ENCODE data around the gene RASEF. TPM values are rescaled to one million over a fixed set of nuclear protein-coding genes. Genes with fewer than 3 reads are reported as not detected.

Gene RASEF
- total RNA-seq, 1 experiment from 2014 or later, result 0.09 TPM

DNA sequence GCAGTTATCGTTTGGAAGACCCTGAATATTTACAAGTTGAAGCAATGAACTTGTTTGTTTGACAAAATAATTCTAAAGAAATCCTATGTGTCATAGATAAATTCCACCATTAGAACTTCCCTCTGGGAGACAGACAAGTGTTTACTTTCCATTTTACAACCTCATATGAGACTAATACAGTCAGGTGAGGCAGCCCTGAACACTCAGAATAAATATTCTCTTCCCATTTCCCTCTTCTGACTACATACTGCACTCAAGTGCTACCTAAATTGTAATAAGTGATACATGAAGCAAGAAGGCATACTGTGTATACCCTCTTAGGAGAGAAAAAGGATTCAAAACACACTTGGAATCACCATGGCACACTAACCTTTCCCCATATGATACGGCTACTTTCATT lies 6.8 kb downstream of the RASEF start:
- Histone ChIP-seq H3K36me3 (ENCODE audit: insufficient read depth, low read length, poor library complexity, severe bottlenecking) (no peaks in the 10 kb centered on the region), H3K4me3 (ENCODE audit: low read depth, low read length, poor library complexity, severe bottlenecking) (no peak overlapping the region), H3K4me1 (ENCODE audit: insufficient read depth, low read length, poor library complexity, severe bottlenecking) (no peaks in the 10 kb centered on the region), H3K27me3 (replicated peaks; ENCODE audit: insufficient read depth, low read depth, low read length, poor library complexity) (peaks cover 25% of the 10 kb centered on the region), H3K27ac (ENCODE audit: low read depth, low read length, poor library complexity, severe bottlenecking) (no peak overlapping the region), H3K9me3 (ENCODE audit: low read depth, low read length, poor library complexity, severe bottlenecking) (no peaks in the 10 kb centered on the region)
- no peak for DNase-seq (ENCODE audit: low spot score)
- POLR2A ChIA-PET (ENCODE audit: low non-redundant PET), result no interaction called here
- no TSS peak for BruUV-seq (replicated peaks)
- CTCF ChIA-PET, result no interaction called here
- intact Hi-C loops (cut with micrococcal nuclease; ENCODE audit: unreplicated experiment), result no loop called here
- TF ChIP-seq, protein P1, sequence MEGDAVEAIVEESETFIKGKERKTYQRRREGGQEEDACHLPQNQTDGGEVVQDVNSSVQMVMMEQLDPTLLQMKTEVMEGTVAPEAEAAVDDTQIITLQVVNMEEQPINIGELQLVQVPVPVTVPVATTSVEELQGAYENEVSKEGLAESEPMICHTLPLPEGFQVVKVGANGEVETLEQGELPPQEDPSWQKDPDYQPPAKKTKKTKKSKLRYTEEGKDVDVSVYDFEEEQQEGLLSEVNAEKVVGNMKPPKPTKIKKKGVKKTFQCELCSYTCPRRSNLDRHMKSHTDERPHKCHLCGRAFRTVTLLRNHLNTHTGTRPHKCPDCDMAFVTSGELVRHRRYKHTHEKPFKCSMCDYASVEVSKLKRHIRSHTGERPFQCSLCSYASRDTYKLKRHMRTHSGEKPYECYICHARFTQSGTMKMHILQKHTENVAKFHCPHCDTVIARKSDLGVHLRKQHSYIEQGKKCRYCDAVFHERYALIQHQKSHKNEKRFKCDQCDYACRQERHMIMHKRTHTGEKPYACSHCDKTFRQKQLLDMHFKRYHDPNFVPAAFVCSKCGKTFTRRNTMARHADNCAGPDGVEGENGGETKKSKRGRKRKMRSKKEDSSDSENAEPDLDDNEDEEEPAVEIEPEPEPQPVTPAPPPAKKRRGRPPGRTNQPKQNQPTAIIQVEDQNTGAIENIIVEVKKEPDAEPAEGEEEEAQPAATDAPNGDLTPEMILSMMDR (conservative IDR thresholded peaks at IDR 0.05; ENCODE audit: low read depth, low read length), result no peak
- no peak for TF ChIP-seq EZH2 (IDR thresholded peaks at IDR 0.05; ENCODE audit: borderline replicate concordance, low read depth, low read length, poor library complexity, severe bottlenecking)

DNA sequence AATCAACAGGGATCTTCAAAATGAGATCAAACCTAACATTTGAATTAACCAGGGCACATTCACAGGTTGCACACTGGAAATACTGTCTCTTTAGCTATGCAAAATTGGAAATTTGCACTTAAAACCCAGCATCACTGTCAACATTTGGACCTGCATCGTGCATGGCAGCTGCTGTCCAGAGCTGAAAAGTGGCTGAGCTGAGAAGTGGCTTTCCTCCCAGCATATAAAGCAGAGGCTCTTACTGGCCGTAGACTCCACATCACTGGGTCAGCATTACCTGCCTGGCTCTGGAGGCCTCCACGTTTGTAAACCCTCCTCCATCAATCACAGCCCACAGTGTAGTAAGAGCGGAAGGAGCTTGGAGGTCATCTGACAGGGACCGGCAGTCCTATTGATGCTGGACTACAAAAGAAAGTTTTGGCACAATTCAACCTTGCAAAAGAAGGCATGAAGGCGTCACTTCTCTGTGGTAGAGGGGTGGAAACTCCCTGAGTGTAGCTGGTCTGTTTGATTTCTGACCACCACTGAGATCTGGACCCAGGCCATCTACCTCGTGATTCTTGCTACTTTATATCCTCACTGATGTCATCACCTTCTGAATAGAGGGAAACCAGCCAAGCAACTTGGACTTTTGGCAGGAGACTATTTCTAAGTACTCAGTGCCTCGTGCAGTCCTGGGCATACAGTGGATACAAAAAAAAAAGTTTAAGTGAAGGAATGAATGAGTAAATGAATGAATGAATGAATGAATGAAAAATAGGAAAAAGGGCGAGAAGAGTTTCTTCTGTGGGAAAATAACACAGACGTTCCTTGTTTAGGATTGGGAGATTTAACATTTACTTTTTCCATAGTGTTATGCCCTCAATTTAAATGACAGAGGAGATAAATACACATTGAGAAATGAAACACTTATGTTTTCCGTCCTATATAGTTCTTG lies 14.8 kb downstream of the RASEF start:
- CTCF ChIA-PET, result no interaction called here
- Histone ChIP-seq H3K27me3 (replicated peaks; ENCODE audit: insufficient read depth, low read depth, low read length, poor library complexity) (peaks cover 16% of the 10 kb centered on the region), H3K36me3 (ENCODE audit: insufficient read depth, low read length, poor library complexity, severe bottlenecking) (no peaks in the 10 kb centered on the region), H3K27ac (ENCODE audit: low read depth, low read length, poor library complexity, severe bottlenecking) (no peak overlapping the region), H3K4me1 (ENCODE audit: insufficient read depth, low read length, poor library complexity, severe bottlenecking) (no peaks in the 10 kb centered on the region), H3K9me3 (ENCODE audit: low read depth, low read length, poor library complexity, severe bottlenecking) (no peaks in the 10 kb centered on the region), H3K4me3 (ENCODE audit: low read depth, low read length, poor library complexity, severe bottlenecking) (no peak overlapping the region)
- POLR2A ChIA-PET (ENCODE audit: low non-redundant PET), result no interaction called here
- BruUV-seq (replicated peaks), result no TSS peak
- TF ChIP-seq, protein P1 (conservative IDR thresholded peaks at IDR 0.05; ENCODE audit: low read depth, low read length), result no peak
- no peak for TF ChIP-seq EZH2 (IDR thresholded peaks at IDR 0.05; ENCODE audit: borderline replicate concordance, low read depth, low read length, poor library complexity, severe bottlenecking)
- DNase-seq (ENCODE audit: low spot score), result no peak
- intact Hi-C loops (cut with micrococcal nuclease; ENCODE audit: unreplicated experiment), result no loop called here

DNA sequence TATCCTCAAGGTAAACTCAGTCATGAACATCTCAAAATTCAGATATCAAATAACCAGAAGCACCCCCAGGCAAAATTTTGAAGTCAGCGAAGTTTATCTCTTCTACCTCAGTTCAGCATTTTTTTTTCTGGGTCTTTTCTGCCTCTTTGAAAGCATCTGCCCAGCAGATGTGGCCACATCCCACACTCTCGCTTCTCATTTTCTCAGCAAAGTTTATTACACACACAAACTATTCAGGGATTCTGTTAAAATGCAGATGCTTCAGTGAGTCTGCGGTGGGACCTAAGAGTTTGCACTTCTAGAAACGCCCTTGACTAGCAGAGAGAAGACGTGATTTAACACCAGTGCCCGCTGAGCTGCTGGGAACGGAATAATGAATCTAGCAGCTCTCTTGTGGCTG lies 19.3 kb downstream of the RASEF start:
- H3K27ac ChIP-seq (ENCODE audit: low read depth, low read length, poor library complexity, severe bottlenecking), result no peak overlapping the region
- POLR2A ChIA-PET (ENCODE audit: low non-redundant PET), result no interaction called here
- intact Hi-C loops (cut with micrococcal nuclease; ENCODE audit: unreplicated experiment), result no loop called here
- H3K9me3 ChIP-seq (ENCODE audit: low read depth, low read length, poor library complexity, severe bottlenecking), result no peaks in the 10 kb centered on the region
- DNase-seq (ENCODE audit: low spot score), result no peak
- H3K4me1 ChIP-seq (ENCODE audit: insufficient read depth, low read length, poor library complexity, severe bottlenecking), result no peaks in the 10 kb centered on the region
- no peak overlapping the region for H3K4me3 ChIP-seq (ENCODE audit: low read depth, low read length, poor library complexity, severe bottlenecking)
- peaks cover 35% of the 10 kb centered on the region for H3K27me3 ChIP-seq (replicated peaks; ENCODE audit: insufficient read depth, low read depth, low read length, poor library complexity)
- H3K36me3 ChIP-seq (ENCODE audit: insufficient read depth, low read length, poor library complexity, severe bottlenecking), result no peaks in the 10 kb centered on the region
- CTCF ChIA-PET, result no interaction called here
- no peak for TF ChIP-seq EZH2 (IDR thresholded peaks at IDR 0.05; ENCODE audit: borderline replicate concordance, low read depth, low read length, poor library complexity, severe bottlenecking)
- TF ChIP-seq, protein P1 (conservative IDR thresholded peaks at IDR 0.05; ENCODE audit: low read depth, low read length), result no peak
- BruUV-seq (replicated peaks), result no TSS peak

Data from A673 (cell line).